DOHH2 (cell line): ENCODE data around the gene LLGL1.

Experiments used
- EZH2phosphoT487 ChIP-seq: fragments of 200-600 bp; sonication (generic); IDR thresholded peaks from 2 replicates; pipeline ENCODE4 v1.6.1; 2017; ENCODE audit warnings: borderline replicate concordance, mild to moderate bottlenecking, antibody characterized with exemption, low read length, moderate library complexity, mixed read lengths
- TF ChIP-seq, protein P1 (sequence below): fragments of 200-600 bp; sonication (generic); IDR thresholded peaks from one replicate; pipeline ENCODE4 v1.5.1; 2014; ENCODE audit warnings: antibody characterized with exemption, mild to moderate bottlenecking, low read depth, low read length; ENCODE audit not compliant: poor library complexity, severe bottlenecking

DNA sequence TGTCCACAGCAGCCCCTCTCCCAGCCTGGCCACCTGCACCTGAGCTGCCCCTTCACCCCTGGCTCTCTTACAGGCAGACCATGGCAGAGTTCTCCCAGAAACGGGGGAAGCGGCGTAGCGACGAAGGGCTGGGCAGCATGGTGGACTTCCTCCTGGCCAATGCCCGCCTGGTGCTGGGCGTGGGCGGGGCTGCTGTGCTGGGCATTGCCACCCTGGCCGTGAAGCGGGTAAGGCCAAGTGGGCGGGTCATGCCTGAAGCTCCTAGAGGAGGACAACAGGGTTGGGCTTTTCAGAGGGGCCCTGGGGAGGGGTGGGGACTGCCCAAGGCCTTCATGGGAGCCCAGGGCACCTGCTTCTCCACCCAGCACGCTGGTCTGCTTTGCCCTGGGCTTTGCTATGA, 37.2 kb downstream of the LLGL1 start:
- TF ChIP-seq, protein P1, sequence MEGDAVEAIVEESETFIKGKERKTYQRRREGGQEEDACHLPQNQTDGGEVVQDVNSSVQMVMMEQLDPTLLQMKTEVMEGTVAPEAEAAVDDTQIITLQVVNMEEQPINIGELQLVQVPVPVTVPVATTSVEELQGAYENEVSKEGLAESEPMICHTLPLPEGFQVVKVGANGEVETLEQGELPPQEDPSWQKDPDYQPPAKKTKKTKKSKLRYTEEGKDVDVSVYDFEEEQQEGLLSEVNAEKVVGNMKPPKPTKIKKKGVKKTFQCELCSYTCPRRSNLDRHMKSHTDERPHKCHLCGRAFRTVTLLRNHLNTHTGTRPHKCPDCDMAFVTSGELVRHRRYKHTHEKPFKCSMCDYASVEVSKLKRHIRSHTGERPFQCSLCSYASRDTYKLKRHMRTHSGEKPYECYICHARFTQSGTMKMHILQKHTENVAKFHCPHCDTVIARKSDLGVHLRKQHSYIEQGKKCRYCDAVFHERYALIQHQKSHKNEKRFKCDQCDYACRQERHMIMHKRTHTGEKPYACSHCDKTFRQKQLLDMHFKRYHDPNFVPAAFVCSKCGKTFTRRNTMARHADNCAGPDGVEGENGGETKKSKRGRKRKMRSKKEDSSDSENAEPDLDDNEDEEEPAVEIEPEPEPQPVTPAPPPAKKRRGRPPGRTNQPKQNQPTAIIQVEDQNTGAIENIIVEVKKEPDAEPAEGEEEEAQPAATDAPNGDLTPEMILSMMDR = no peak
- TF ChIP-seq EZH2phosphoT487 = no peak
